ENCODE measurements around the gene IL3. TPM values are rescaled to one million over a fixed set of nuclear protein-coding genes. Genes with fewer than 3 reads are reported as not detected.

IL3 gene
- total and polyA plus RNA-seq, 2 of the 4 experiments (the other 2 are of a cell fraction) = not detected

GRCh38 chr5:132067941-132068808 lies 7.7 kb downstream of the IL3 start (continued):
- TF ChIP-seq MAZ (IDR thresholded peaks at IDR 0.05; ENCODE audit: borderline replicate concordance, low read depth, low read length) = no peak

- no peak overlapping the region for H2AK9ac ChIP-seq (replicated peaks; ENCODE audit: low read depth, low read length, poor library complexity)
- in situ Hi-C loops (cut with MboI; ENCODE audit: low sequenced_read_pairs) (loop anchor here (5.0 to 10.0 kb wide), 2 partner anchors 113 to 295 kb away; partner anchors contain the start of gene SLC22A5), dilution Hi-C loops (cut with HindIII; ENCODE audit: low sequenced_read_pairs, unreplicated experiment) (no loop called here), intact Hi-C loops (cut with micrococcal nuclease) (loop anchor here (5.0 to 10.0 kb wide), 2 partner anchors 313 to 425 kb away; partner anchors contain the start of gene IRF1)
- H3K27ac ChIP-seq (ENCODE audit: insufficient read depth, low read length) = no peak overlapping the region
- H4K5ac ChIP-seq (ENCODE audit: low read depth, low read length) = no peak overlapping the region
- no peak overlapping the region for H3K18ac ChIP-seq (ENCODE audit: low read depth, low read length)
- no peak overlapping the region for H2BK120ac ChIP-seq (ENCODE audit: low read depth, low read length)
- H3K9ac ChIP-seq (ENCODE audit: low read depth, low read length) = no peak overlapping the region
- H2BK20ac ChIP-seq (ENCODE audit: low read depth, low read length) = no peak overlapping the region
- 100% methylated on average over 1 of the region's 10 CpGs; no CpG with 5 or more reads in 1 of the 2 experiments for WGBS, 2 experiments (ENCODE audit: extremely low coverage in 2 of 2, insufficient read length in 1 of 2)
- no peak for ATAC-seq (ENCODE audit: low read depth)
- no peaks in the 10 kb centered on the region for H4K20me1 ChIP-seq (ENCODE audit: insufficient read depth, low read length)
- ChIA-PET POLR2A (ENCODE audit: unreplicated experiment) (no interaction called here), CTCF (no interaction called here)
- H3K79me1 ChIP-seq (ENCODE audit: low read depth in 1 of 2, low read length in 2 of 2) = no peaks in the 10 kb centered on the region
- H3K4ac ChIP-seq (ENCODE audit: low read depth, low read length) = 0 out of 2 replicates have a peak overlapping the region, but pooled peaks have one; percentile 16
- no peak overlapping the region for H3K4me2 ChIP-seq (ENCODE audit: low read depth, low read length)
- no peak overlapping the region for H2AFZ ChIP-seq (replicated peaks; ENCODE audit: low read length, poor library complexity)
- H3K9me1 ChIP-seq (ENCODE audit: insufficient read depth, low read length) = peaks cover 8% of the 10 kb centered on the region; the same call in 1 of the 2 replicates
- H2BK15ac ChIP-seq (ENCODE audit: low read depth, low read length) = no peak overlapping the region
- no TSS peak for BruUV-seq (replicated peaks)
- 0 out of 2 replicates have a peak overlapping the region, but pooled peaks have one; percentile 37 for H2AK5ac ChIP-seq (ENCODE audit: low read depth, low read length)
- H4K91ac ChIP-seq (ENCODE audit: insufficient read depth, low read depth, low read length) = no peak overlapping the region; the same call in 1 of the 2 replicates
- H3K23ac ChIP-seq (ENCODE audit: low read depth, low read length) = no peak overlapping the region
- TF ChIP-seq FOS (IDR thresholded peaks at IDR 0.05; ENCODE audit: low read depth, low read length) (no peak), MXI1 (IDR thresholded peaks at IDR 0.05; ENCODE audit: borderline replicate concordance, low read depth, low read length) (no peak), CHD1 (IDR thresholded peaks at IDR 0.05; ENCODE audit: low read depth, low read length) (no peak), CEBPB (IDR thresholded peaks at IDR 0.05; ENCODE audit: low read depth, low read length) (no peak), RFX5 (IDR thresholded peaks at IDR 0.05; ENCODE audit: low read depth, low read length) (no peak), ELK1 (IDR thresholded peaks at IDR 0.05; ENCODE audit: borderline replicate concordance, low read depth, low read length) (no peak), RCOR1 (IDR thresholded peaks at IDR 0.05; ENCODE audit: insufficient replicate concordance, low read length) (no peak)
- no peak for DNase-seq
- no peaks in the 10 kb centered on the region for H3K9me3 ChIP-seq (ENCODE audit: control insufficient read depth, insufficient read depth, low read length)
- H2BK5ac ChIP-seq (ENCODE audit: low read depth, low read length, poor library complexity, severe bottlenecking) = no peak overlapping the region
- no peaks in the 10 kb centered on the region for H3K36me3 ChIP-seq (ENCODE audit: control insufficient read depth, insufficient read depth, low read length)
- H3K56ac ChIP-seq (ENCODE audit: extremely low read depth, insufficient read depth, low read length) = no peak overlapping the region
- H4K8ac ChIP-seq (ENCODE audit: low read depth in 2 of 2, low read length in 2 of 2) = no peak overlapping the region
- H3K14ac ChIP-seq (replicated peaks; ENCODE audit: low read depth, low read length) = no peak overlapping the region
- no peaks in the 10 kb centered on the region for H3K27me3 ChIP-seq (ENCODE audit: control insufficient read depth, insufficient read depth, low read length)
- no peak overlapping the region for H3K4me3 ChIP-seq (ENCODE audit: insufficient read depth, low read depth, low read length)
- peaks cover 11% of the 10 kb centered on the region for H3K4me1 ChIP-seq (ENCODE audit: control insufficient read depth, insufficient read depth, low read length)
Measured at GRCh38 chr5:132069561-132069960, 9.1 kb downstream of the IL3 start.
